ENCODE results near the gene RNGTT. TPM values are rescaled to one million over a fixed set of nuclear protein-coding genes. Genes with fewer than 3 reads are reported as not detected.

RNGTT gene
- total RNA-seq, 6 donors from 2014 or later, result 8.9 to 22.4 (median 12.5) TPM

DNA sequence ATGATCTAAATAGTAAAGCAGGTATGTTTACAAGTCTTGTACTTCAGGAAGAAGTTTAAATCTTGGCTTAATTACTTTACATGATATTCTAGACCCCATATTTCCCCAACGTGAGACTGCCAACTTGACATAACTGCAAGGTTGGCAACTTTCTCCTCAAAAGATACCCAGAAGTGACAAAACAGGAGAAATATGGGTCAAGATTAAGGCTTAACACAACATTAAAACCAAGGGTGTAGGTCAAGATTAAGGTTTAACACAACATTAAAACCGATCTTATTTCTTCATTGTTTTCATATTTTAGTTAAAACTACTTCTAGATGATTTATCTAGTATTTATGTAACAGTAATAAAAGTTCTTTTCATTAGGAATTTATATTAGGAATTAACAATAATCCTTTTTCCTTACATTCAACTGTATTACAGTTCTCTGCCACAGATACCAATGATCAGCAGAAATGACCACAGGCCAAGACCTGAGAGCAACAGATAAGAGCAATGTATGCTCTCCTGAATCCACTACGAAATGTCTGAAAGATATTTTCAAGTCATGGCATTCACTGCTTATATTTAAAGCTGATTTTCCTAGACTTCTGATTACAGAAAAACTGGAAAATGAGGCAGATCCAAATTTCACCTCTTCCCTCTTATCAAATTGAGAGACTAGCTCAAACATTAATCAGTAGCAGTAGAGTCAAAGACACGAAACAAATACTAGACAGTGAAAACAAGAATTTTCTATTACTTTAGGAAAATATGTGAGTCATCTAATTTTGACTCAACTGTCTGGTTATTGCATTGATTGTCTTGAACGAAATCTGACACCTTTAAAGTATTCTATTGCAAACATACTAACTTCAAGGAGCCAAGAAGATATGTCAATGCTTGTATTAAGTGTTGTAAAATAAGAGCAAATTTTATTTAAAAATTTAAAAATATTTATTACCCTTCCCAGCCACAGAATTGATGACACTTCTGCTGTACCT is 72.3 kb downstream of the RNGTT start:
- no peak overlapping the region for H3K4me3 ChIP-seq
- no peak for ATAC-seq (ENCODE audit: low FRiP score in 2 of 2)
- peaks cover 0 to 38% (median 0%) of the 10 kb centered on the region in 4 donors for H3K36me3 ChIP-seq
- H3K27me3 ChIP-seq, result no peaks in the 10 kb centered on the region
- DNase-seq, result no peak
- H3K27ac ChIP-seq, result no peak overlapping the region
- H3K4me1 ChIP-seq, result no peaks in the 10 kb centered on the region
- H3K9me3 ChIP-seq, result no peaks in the 10 kb centered on the region
- TF ChIP-seq EP300 (IDR thresholded peaks at IDR 0.05) (no peak), POLR2A (IDR thresholded peaks at IDR 0.05) (no peak), POLR2AphosphoS5 (IDR thresholded peaks at IDR 0.05) (no peak)
- TF ChIP-seq, protein P1, sequence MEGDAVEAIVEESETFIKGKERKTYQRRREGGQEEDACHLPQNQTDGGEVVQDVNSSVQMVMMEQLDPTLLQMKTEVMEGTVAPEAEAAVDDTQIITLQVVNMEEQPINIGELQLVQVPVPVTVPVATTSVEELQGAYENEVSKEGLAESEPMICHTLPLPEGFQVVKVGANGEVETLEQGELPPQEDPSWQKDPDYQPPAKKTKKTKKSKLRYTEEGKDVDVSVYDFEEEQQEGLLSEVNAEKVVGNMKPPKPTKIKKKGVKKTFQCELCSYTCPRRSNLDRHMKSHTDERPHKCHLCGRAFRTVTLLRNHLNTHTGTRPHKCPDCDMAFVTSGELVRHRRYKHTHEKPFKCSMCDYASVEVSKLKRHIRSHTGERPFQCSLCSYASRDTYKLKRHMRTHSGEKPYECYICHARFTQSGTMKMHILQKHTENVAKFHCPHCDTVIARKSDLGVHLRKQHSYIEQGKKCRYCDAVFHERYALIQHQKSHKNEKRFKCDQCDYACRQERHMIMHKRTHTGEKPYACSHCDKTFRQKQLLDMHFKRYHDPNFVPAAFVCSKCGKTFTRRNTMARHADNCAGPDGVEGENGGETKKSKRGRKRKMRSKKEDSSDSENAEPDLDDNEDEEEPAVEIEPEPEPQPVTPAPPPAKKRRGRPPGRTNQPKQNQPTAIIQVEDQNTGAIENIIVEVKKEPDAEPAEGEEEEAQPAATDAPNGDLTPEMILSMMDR (IDR thresholded peaks at IDR 0.05), result no peak
- 84 to 88% methylated on average over 5 of the region's 5 CpGs for WGBS, 2 donors

DNA sequence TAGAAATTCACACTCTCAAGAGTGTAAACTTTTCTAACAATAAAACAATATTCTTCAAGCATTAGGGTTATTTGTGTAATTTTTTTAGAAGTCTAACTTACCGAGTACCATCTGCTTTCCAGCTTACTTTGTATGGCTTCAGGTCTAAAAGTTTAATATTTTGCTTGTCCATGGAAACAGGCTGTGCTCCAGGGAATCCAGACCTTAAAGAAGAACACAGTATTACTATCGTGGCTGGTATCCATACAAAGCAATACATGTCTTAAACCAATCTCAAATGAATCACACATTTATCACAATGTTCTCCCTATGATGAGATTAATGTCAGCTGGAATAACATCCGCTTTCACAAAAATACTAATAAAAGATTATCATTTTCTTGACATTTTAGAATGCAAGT is 73.0 kb downstream of the RNGTT start:
- Histone ChIP-seq H3K36me3 (peaks cover 0 to 45% (median 0%) of the 10 kb centered on the region in 4 donors), H3K27ac (no peak overlapping the region), H3K4me3 (no peak overlapping the region), H3K27me3 (no peaks in the 10 kb centered on the region), H3K4me1 (no peaks in the 10 kb centered on the region), H3K9me3 (no peaks in the 10 kb centered on the region)
- WGBS, 2 donors, result 81 to 89% methylated on average over 3 of the region's 3 CpGs
- ATAC-seq (ENCODE audit: low FRiP score in 2 of 2) (no peak), DNase-seq (no peak)
- TF ChIP-seq POLR2A (IDR thresholded peaks at IDR 0.05) (no peak), POLR2AphosphoS5 (IDR thresholded peaks at IDR 0.05) (no peak), EP300 (IDR thresholded peaks at IDR 0.05) (no peak)
- TF ChIP-seq, protein P1 (IDR thresholded peaks at IDR 0.05), result no peak

DNA sequence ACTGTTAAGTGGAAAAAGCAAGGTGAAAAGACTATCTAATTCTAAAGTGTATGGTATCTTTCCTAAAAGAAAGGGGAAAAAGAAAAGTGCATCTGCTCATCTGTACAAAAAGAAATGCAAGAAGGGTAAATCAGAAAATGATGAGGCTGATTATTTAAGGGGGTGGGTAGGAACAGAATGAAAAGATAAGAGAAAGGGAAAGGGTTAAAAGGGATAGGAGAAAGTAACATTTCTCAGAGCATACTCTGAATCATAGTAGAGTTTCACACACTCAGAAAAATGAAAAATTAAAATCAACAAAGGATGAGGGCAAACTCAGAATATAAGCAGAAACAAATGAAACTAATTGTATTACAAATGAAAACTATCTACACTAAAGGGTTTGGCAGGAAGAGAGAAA is 79.1 kb downstream of the RNGTT start:
- H3K4me1 ChIP-seq, result no peaks in the 10 kb centered on the region
- no peaks in the 10 kb centered on the region for H3K9me3 ChIP-seq
- no peak overlapping the region for H3K27ac ChIP-seq
- ATAC-seq (ENCODE audit: low FRiP score in 2 of 2) (no peak), DNase-seq (no peak)
- H3K4me3 ChIP-seq, result no peak overlapping the region
- TF ChIP-seq POLR2AphosphoS5 (IDR thresholded peaks at IDR 0.05) (no peak), EP300 (IDR thresholded peaks at IDR 0.05) (no peak)
- H3K27me3 ChIP-seq, result no peaks in the 10 kb centered on the region
- H3K36me3 ChIP-seq, result peaks cover 0 to 40% (median 0%) of the 10 kb centered on the region in 4 donors

DNA sequence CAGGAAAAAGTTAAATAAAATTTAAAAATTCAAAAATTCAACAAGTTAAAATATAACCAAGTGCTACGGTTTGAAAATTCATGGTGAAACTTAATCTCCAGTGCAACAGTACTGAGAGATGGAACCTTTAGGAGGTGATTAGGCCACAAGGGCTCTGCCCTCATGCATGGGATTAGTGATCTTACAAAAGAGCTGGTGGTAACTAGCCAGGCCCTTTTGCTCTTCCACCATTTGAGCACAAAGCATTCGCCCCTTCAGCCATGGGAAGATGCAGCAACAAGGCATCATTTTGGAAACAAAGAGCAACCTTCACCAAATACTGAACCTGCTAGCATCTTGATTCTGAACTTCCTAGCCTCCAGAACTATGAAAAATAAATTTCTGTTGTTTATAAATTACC is 80.9 kb downstream of the RNGTT start:
- Histone ChIP-seq H3K9me3 (no peaks in the 10 kb centered on the region), H3K27me3 (no peaks in the 10 kb centered on the region), H3K4me3 (no peak overlapping the region), H3K36me3 (peaks cover 0 to 22% (median 0%) of the 10 kb centered on the region in 4 donors), H3K27ac (no peak overlapping the region), H3K4me1 (no peaks in the 10 kb centered on the region)
- WGBS, 2 donors, result 97% methylated on average over 2 of the region's 2 CpGs
- TF ChIP-seq POLR2A (IDR thresholded peaks at IDR 0.05), result no peak
- no peak for TF ChIP-seq POLR2AphosphoS5 (IDR thresholded peaks at IDR 0.05)
- TF ChIP-seq, protein P1 (IDR thresholded peaks at IDR 0.05), result no peak
- TF ChIP-seq EP300 (IDR thresholded peaks at IDR 0.05), result no peak
- ATAC-seq (ENCODE audit: low FRiP score in 2 of 2), result no peak
- no peak for DNase-seq

DNA sequence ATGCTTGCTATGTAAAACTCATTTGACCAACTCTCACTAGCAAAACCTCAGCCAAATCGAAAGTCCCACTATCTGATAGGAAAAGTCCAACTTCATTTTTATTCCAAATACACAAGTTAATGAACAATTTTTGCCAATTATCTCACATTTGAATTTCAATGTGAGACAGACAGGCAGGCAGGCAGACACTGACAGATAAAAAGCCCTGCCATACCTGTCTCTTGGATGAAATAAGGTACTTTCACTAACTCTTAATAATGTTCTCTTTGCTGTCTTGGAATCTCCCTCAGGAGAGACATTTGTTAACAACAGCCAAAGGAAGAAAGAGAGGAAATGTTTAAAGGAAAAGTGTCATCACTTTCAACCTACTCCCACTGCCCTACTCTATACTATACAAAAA is 82.0 kb downstream of the RNGTT start:
- no peak for ATAC-seq (ENCODE audit: low FRiP score in 2 of 2)
- TF ChIP-seq POLR2AphosphoS5 (IDR thresholded peaks at IDR 0.05) (no peak), EP300 (IDR thresholded peaks at IDR 0.05) (no peak), POLR2A (IDR thresholded peaks at IDR 0.05) (no peak)
- TF ChIP-seq, protein P1 (IDR thresholded peaks at IDR 0.05), result no peak
- H3K9me3 ChIP-seq, result no peaks in the 10 kb centered on the region
- H3K27ac ChIP-seq, result no peak overlapping the region
- no peak for DNase-seq
- H3K4me3 ChIP-seq, result no peak overlapping the region
- WGBS, 2 donors, result 70 to 76% methylated on average over 1 of the region's 1 CpG
- H3K4me1 ChIP-seq, result no peaks in the 10 kb centered on the region
- H3K27me3 ChIP-seq, result no peaks in the 10 kb centered on the region
- H3K36me3 ChIP-seq, result peaks cover 0 to 11% (median 0%) of the 10 kb centered on the region in 4 donors

Measured in upper lobe of left lung (tissue), 6 donors.